H9 (cell line): ENCODE results near the gene ZNF804A. TPM values are rescaled to one million over a fixed set of nuclear protein-coding genes. Genes with fewer than 3 reads are reported as not detected.

Experiments
- DNase-seq: peaks from one replicate; pipeline ENCODE4 v3.0.0-alpha.2; 2017
- H2AFZ ChIP-seq: one replicate; pipeline ENCODE4 v1.6.1; 2013; ENCODE audit warnings: mild to moderate bottlenecking, low read length, control low read depth, moderate library complexity
- H2AK5ac ChIP-seq: 2 replicates; pipeline ENCODE4 v1.6.1; 2013; ENCODE audit warnings: low read length, control low read depth, mixed read lengths; ENCODE audit not compliant: insufficient read length
- H2BK120ac ChIP-seq: one replicate; pipeline ENCODE4 v1.6.1; 2013; ENCODE audit warnings: low read depth, mild to moderate bottlenecking, low read length, control low read depth, inconsistent platforms; ENCODE audit not compliant: poor library complexity, severe bottlenecking
- H2BK12ac ChIP-seq: 2 replicates; pipeline ENCODE4 v1.6.1; 2013; ENCODE audit warnings: low read length, control low read depth, mixed read lengths, low read depth; ENCODE audit not compliant: insufficient read length
- H2BK15ac ChIP-seq: 2 replicates; pipeline ENCODE4 v1.6.1; 2013; ENCODE audit warnings: low read depth, low read length, control low read depth
- H2BK20ac ChIP-seq: one replicate; pipeline ENCODE4 v1.6.1; 2013; ENCODE audit warnings: low read depth, mild to moderate bottlenecking, low read length, control low read depth, inconsistent platforms; ENCODE audit not compliant: poor library complexity, severe bottlenecking
- H2BK5ac ChIP-seq: 2 replicates; pipeline ENCODE4 v1.6.1; 2013; ENCODE audit warnings: low read length, control low read depth, mixed read lengths; ENCODE audit not compliant: insufficient read length
- H3K14ac ChIP-seq: 2 replicates; pipeline ENCODE4 v1.6.1; 2013; ENCODE audit warnings: low read length, control low read depth; ENCODE audit not compliant: insufficient read depth
- H3K18ac ChIP-seq: 2 replicates; pipeline ENCODE4 v1.6.1; 2013; ENCODE audit warnings: low read depth, mild to moderate bottlenecking, mixed read lengths, low read length, control low read depth; ENCODE audit not compliant: insufficient read length
- H3K23ac ChIP-seq: 2 replicates; pipeline ENCODE4 v1.6.1; 2013; ENCODE audit warnings: low read length, control low read depth, mixed read lengths, low read depth; ENCODE audit not compliant: insufficient read length
- H3K23me2 ChIP-seq: 2 replicates; pipeline ENCODE4 v1.6.1; 2013; ENCODE audit warnings: low read depth, mild to moderate bottlenecking, mixed read lengths, low read length, control low read depth; ENCODE audit not compliant: insufficient read length, poor library complexity, severe bottlenecking
- H3K27ac ChIP-seq: 2 replicates; pipeline ENCODE4 v1.5.1; 2013; ENCODE audit warnings: low read length, control low read depth, mixed read lengths, low read depth; ENCODE audit not compliant: insufficient read length
- H3K27me3 ChIP-seq: 2 replicates; pipeline ENCODE4 v1.6.1; 2013; ENCODE audit warnings: low read length, control low read depth, inconsistent platforms; ENCODE audit not compliant: insufficient read depth
- H3K4ac ChIP-seq: 2 replicates; pipeline ENCODE4 v1.6.1; 2013; ENCODE audit warnings: low read depth, mild to moderate bottlenecking, control low read depth, inconsistent platforms, low read length, moderate library complexity
- H3K4me1 ChIP-seq: 2 replicates; pipeline ENCODE4 v1.6.1; 2013; ENCODE audit warnings: low read length, control low read depth, inconsistent platforms; ENCODE audit not compliant: insufficient read depth
- H3K4me2 ChIP-seq: 2 replicates; pipeline ENCODE4 v1.6.1; 2013; ENCODE audit warnings: low read length, control low read depth, mixed read lengths; ENCODE audit not compliant: insufficient read length, insufficient read depth
- H3K56ac ChIP-seq: 2 replicates; pipeline ENCODE4 v1.6.1; 2013; ENCODE audit warnings: low read depth, mild to moderate bottlenecking, mixed read lengths, low read length, control low read depth; ENCODE audit not compliant: insufficient read length
- H3K79me1 ChIP-seq: 2 replicates; pipeline ENCODE4 v1.6.1; 2013; ENCODE audit warnings: low read depth, mild to moderate bottlenecking, moderate library complexity, low read length, control low read depth, inconsistent platforms; ENCODE audit not compliant: insufficient read depth, poor library complexity, severe bottlenecking
- H3K79me2 ChIP-seq: 2 replicates; pipeline ENCODE4 v1.6.1; 2013; ENCODE audit warnings: low read length, control low read depth, inconsistent platforms; ENCODE audit not compliant: insufficient read depth
- H3K9ac ChIP-seq: 2 replicates; pipeline ENCODE4 v1.6.1; 2013; ENCODE audit warnings: low read length, control low read depth, mixed read lengths; ENCODE audit not compliant: insufficient read length; ENCODE audit errors: extremely low read depth
- H3K9me3 ChIP-seq: one replicate; pipeline ENCODE4 v1.6.1; 2013; ENCODE audit warnings: low read depth, low read length, inconsistent platforms; ENCODE audit not compliant: control insufficient read depth
- H3T11ph ChIP-seq: one replicate; pipeline ENCODE4 v1.6.1; 2013; ENCODE audit warnings: mild to moderate bottlenecking, low read length, control low read depth, inconsistent platforms
- H4K20me1 ChIP-seq: one replicate; pipeline ENCODE4 v1.6.1; 2013; ENCODE audit not compliant: control insufficient read depth, insufficient read length, insufficient read depth
- H4K5ac ChIP-seq: 2 replicates; pipeline ENCODE4 v1.6.1; 2013; ENCODE audit warnings: low read depth, mild to moderate bottlenecking, mixed read lengths, low read length, control low read depth; ENCODE audit not compliant: insufficient read length
- H4K8ac ChIP-seq: replicated peaks from 2 replicates; pipeline ENCODE4 v1.6.1; 2013; ENCODE audit warnings: low read length, control low read depth, mixed read lengths, low read depth; ENCODE audit not compliant: insufficient read length
- H4K91ac ChIP-seq: 2 replicates; pipeline ENCODE4 v1.6.1; 2013; ENCODE audit warnings: low read depth, mild to moderate bottlenecking, moderate library complexity, mixed read lengths, low read length, control low read depth; ENCODE audit not compliant: insufficient read length
- H3K27ac Mint-ChIP-seq, 3 experiments: 2 replicates in 2 of 3; 3 replicates in 1 of 3; pipeline ENCODE4 v1.8.0; 2020 to 2021; ENCODE audit warnings: mixed read lengths in 3 of 3, mild to moderate bottlenecking in 1 of 3, moderate library complexity in 1 of 3
- H3K27me3 Mint-ChIP-seq: 2 replicates; pipeline ENCODE4 v1.8.0; 2021; ENCODE audit warnings: low read depth, mild to moderate bottlenecking, moderate library complexity, mixed read lengths
- H3K36me3 Mint-ChIP-seq, 3 experiments: 2 replicates in 2 of 3; 3 replicates in 1 of 3; pipeline ENCODE4 v1.8.0; 2020 to 2021; ENCODE audit warnings: low read depth in 3 of 3, mixed read lengths in 3 of 3; ENCODE audit not compliant: insufficient read depth in 1 of 3
- H3K4me1 Mint-ChIP-seq, 2 experiments: 2 replicates each; pipeline ENCODE4 v1.8.0; 2020; ENCODE audit warnings: mixed read lengths in 2 of 2
- H3K4me3 Mint-ChIP-seq, 2 experiments: 2 replicates in 1 of 2; 3 replicates in 1 of 2; pipeline ENCODE4 v1.8.0; 2020 to 2021; ENCODE audit warnings: mild to moderate bottlenecking in 2 of 2, mixed read lengths in 2 of 2, moderate library complexity in 1 of 2
- H3K9me3 Mint-ChIP-seq, 2 experiments: 2 replicates in 1 of 2; 3 replicates in 1 of 2; pipeline ENCODE4 v1.8.0; 2020; ENCODE audit warnings: mild to moderate bottlenecking in 2 of 2, mixed read lengths in 2 of 2, moderate library complexity in 1 of 2
- CTCF ChIP-seq: fragments of 200-600 bp; sonication (generic); conservative IDR thresholded peaks from 3 replicates; pipeline ENCODE4 v1.8.0; 2021; ENCODE audit warnings: antibody characterized with exemption, mild to moderate bottlenecking
- WGBS: extraction: QIAGEN DNeasy Blood & Tissue Kit; methylation state at CpG from one replicate; pipeline ENCODE4 v1.1.7; 2013; ENCODE audit warnings: missing lambda C conversion rate, low lambda C conversion rate, mixed read lengths; ENCODE audit not compliant: insufficient read length; ENCODE audit errors: extremely low coverage; 5-methylcytosine and 5-hydroxymethylcytosine counted together
- total RNA-seq: library from RNA; stranded (reverse); gene quantifications from 2 replicates; pipeline ENCODE4 v1.2.1, GENCODE V29; 2021

The ZNF804A gene
- total RNA-seq, 1 experiment from 2014 or later, result not detected

DNA sequence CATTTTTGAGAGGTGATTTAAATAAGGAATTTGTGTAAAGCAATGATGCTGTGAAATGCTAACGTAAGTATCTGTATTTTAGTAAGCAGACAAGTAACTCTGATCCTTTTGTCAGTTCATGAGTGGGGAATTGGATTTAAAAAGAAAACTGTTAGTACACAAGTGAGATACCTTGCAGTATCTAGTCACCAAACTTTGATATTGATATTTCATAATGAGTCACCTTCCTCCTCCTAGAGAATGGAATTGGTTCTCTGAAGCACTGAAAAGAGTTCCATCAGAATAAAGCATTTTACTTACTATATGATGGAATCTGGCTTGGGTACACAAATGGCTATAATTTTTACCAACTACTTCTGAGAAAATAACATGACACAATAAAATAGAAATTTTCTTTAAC is 232.2 kb downstream of the ZNF804A start:
- Histone ChIP-seq H3K79me2 (no peaks in the 10 kb centered on the region), H3K14ac (no peak overlapping the region), H3T11ph (no peak overlapping the region), H4K20me1 (no peaks in the 10 kb centered on the region), H2BK12ac (no peak overlapping the region), H2BK120ac (no peak overlapping the region), H3K56ac (no peak overlapping the region), H3K18ac (no peak overlapping the region), H2BK5ac (no peak overlapping the region), H2BK15ac (no peak overlapping the region), H2AFZ (no peak overlapping the region), H3K23ac (no peak overlapping the region), H3K27me3 (no peaks in the 10 kb centered on the region), H3K79me1 (no peaks in the 10 kb centered on the region), H2AK5ac (no peak overlapping the region), H3K9ac (no peak overlapping the region), H2BK20ac (no peak overlapping the region), H3K27ac (no peak overlapping the region), H3K4me2 (no peak overlapping the region), H3K4ac (no peak overlapping the region), H4K91ac (no peak overlapping the region), H4K8ac (no peak overlapping the region), H3K4me1 (no peaks in the 10 kb centered on the region), H3K23me2 (no peaks in the 10 kb centered on the region), H3K9me3 (no peaks in the 10 kb centered on the region), H4K5ac (no peak overlapping the region)
- Mint-ChIP-seq H3K4me3 (no peak overlapping the region), H3K4me1 (peaks cover 7 to 11% of the 10 kb centered on the region in 2 experiments), H3K27ac (no peak overlapping the region), H3K27me3 (no peaks in the 10 kb centered on the region), H3K9me3 (no peaks in the 10 kb centered on the region), H3K36me3 (no peaks in the 10 kb centered on the region)
- no CpG with 5 or more reads among the region's 1 CpG for WGBS
- DNase-seq, result no peak
- TF ChIP-seq CTCF, result no peak
